Upper lobe of right lung (tissue), 1 donor: Measurements from ENCODE around the gene TESK2. TPM values are rescaled to one million over a fixed set of nuclear protein-coding genes. Genes with fewer than 3 reads are reported as not detected.

Experiments
- ATAC-seq: fragments of 200-7000 bp; cut with Tn5 transposase; one replicate; pipeline ENCODE4 v1.9.1; 2020; ENCODE audit warnings: mild to moderate bottlenecking, moderate library complexity
- DNase-seq: peaks from one replicate; pipeline ENCODE4 v3.0.0-alpha.2; 2020
- H3K27ac ChIP-seq: fragments of 200-600 bp; one replicate; pipeline ENCODE4 v1.8.0; 2022
- H3K27me3 ChIP-seq: fragments of 200-600 bp; one replicate; pipeline ENCODE4 v1.8.0; 2022; ENCODE audit warnings: mild to moderate bottlenecking
- H3K36me3 ChIP-seq: fragments of 200-600 bp; one replicate; pipeline ENCODE4 v1.8.0; 2022
- H3K4me1 ChIP-seq: fragments of 200-600 bp; one replicate; pipeline ENCODE4 v1.8.0; 2022
- H3K4me3 ChIP-seq: fragments of 200-600 bp; one replicate; pipeline ENCODE4 v1.8.0; 2022; ENCODE audit warnings: mild to moderate bottlenecking
- H3K9me3 ChIP-seq: fragments of 200-600 bp; one replicate; pipeline ENCODE4 v1.8.0; 2022
- CTCF ChIP-seq: fragments of 200-600 bp; IDR thresholded peaks from one replicate; pipeline ENCODE4 v1.8.0; 2022; ENCODE audit warnings: antibody characterized with exemption
- intact Hi-C: fragments of 100-400 bp; cut with DNase I; formaldehyde crosslinking; loops from one replicate; pipeline ENCODE4 v1.11.0; 2022
- total RNA-seq: library from RNA; stranded (reverse); fragmentation: NEBNext Ultra II Directional; extraction: Animal tissue kit (Norgen Biotek cat#: 25700); gene quantifications from one replicate; pipeline ENCODE4 v1.2.1, GENCODE V29; 2021
- donor health status: DM: no; HTN: yes; CAD: no; lungs with severe emphysema.

The TESK2 gene
- total RNA-seq, 1 donor from 2014 or later: 8.4 TPM

DNA sequence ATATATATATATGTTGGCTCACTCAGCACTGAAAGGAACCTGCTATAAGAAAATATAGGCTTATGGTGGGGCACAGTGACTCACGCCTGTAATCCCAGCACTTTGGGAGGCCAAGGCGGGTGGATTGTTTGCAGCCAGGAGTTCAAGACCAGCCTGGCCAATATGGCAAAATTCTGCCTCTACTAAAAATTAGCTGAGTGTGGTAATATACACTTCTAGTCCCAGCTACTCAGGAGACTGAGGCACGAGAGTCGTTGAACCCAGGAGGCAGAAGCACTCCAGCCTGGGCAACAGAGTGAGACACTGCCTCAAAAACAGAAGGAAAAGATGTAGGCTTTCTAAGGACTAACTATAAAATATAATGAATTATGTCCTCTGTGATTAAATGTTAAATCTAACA lies 136.1 kb downstream of the TESK2 start:
- Histone ChIP-seq H3K4me1 (no peaks in the 10 kb centered on the region), H3K4me3 (no peak overlapping the region), H3K27me3 (no peaks in the 10 kb centered on the region), H3K9me3 (no peaks in the 10 kb centered on the region), H3K36me3 (no peaks in the 10 kb centered on the region), H3K27ac (no peak overlapping the region)
- no peak for TF ChIP-seq CTCF
- ATAC-seq: no peak
- intact Hi-C loops: loop anchor here (10.0 kb wide), 1 partner anchor 140 kb away; the partner anchor contains the start of gene TESK2
- no peak for DNase-seq

- intact Hi-C loops: loop anchor here (10.0 kb wide), 1 partner anchor 141 kb away; the partner anchor contains the start of gene TESK2
Measured at GRCh38 chr1:45353685-45354084, 137.3 kb downstream of the TESK2 start.

GRCh38 chr1:45351508-45351907 lies 139.5 kb downstream of the TESK2 start:
- intact Hi-C loops: loop anchor here (10.0 kb wide), 1 partner anchor 143 kb away; the partner anchor contains the start of gene TESK2
- Histone ChIP-seq H3K27ac (no peak overlapping the region), H3K4me1 (peaks cover 15% of the 10 kb centered on the region), H3K9me3 (no peaks in the 10 kb centered on the region), H3K36me3 (no peaks in the 10 kb centered on the region), H3K4me3 (no peak overlapping the region), H3K27me3 (no peaks in the 10 kb centered on the region)
- no peak for ATAC-seq
- no peak for TF ChIP-seq CTCF
- no peak for DNase-seq

More at GRCh38 chr1:45353685-45354084, 137.3 kb downstream of the TESK2 start:
- Histone ChIP-seq H3K9me3 (no peaks in the 10 kb centered on the region), H3K4me1 (peaks cover 7% of the 10 kb centered on the region), H3K27me3 (no peaks in the 10 kb centered on the region), H3K4me3 (no peak overlapping the region), H3K27ac (no peak overlapping the region), H3K36me3 (no peaks in the 10 kb centered on the region)
- TF ChIP-seq CTCF: no peak
- peak; percentile 42 for ATAC-seq
- DNase-seq: no peak

- TF ChIP-seq CTCF: no peak
- DNase-seq (no peak), ATAC-seq (peak; percentile 78)
- Histone ChIP-seq H3K27me3 (no peaks in the 10 kb centered on the region), H3K27ac (peak overlapping the region; percentile 37), H3K9me3 (no peaks in the 10 kb centered on the region), H3K4me1 (peaks cover 15% of the 10 kb centered on the region), H3K36me3 (peaks cover 16% of the 10 kb centered on the region), H3K4me3 (no peak overlapping the region)
- intact Hi-C loops: no loop called here
Measured at GRCh38 chr1:45348966-45349677, 141.8 kb downstream of the TESK2 start.

GRCh38 chr1:45348609-45348965 lies 142.4 kb downstream of the TESK2 start:
- intact Hi-C loops: no loop called here
- Histone ChIP-seq H3K27ac (peak overlapping the region; percentile 37), H3K4me3 (no peak overlapping the region), H3K36me3 (peaks cover 21% of the 10 kb centered on the region), H3K9me3 (no peaks in the 10 kb centered on the region), H3K27me3 (no peaks in the 10 kb centered on the region), H3K4me1 (peaks cover 15% of the 10 kb centered on the region)
- ATAC-seq: peak; percentile 31
- TF ChIP-seq CTCF: no peak
- no peak for DNase-seq
